GM12865 (cell line): ENCODE results near the gene PTPRN2.

Source experiments
- DNase-seq: peaks from one replicate; pipeline ENCODE4 v3.0.0; 2010; ENCODE audit warnings: low read depth
- H3K4me3 ChIP-seq: 2 replicates; pipeline ENCODE4 v1.5.1; 2011; ENCODE audit warnings: mild to moderate bottlenecking, low read depth, low read length, control low read depth
- TF ChIP-seq, protein P1 (sequence below): IDR thresholded peaks from 2 replicates; pipeline ENCODE4 v1.5.1; 2011; ENCODE audit warnings: low read length, control low read depth, low read depth, inconsistent platforms; ENCODE audit not compliant: insufficient read depth; ENCODE audit errors: missing control alignments

Gene PTPRN2

DNA sequence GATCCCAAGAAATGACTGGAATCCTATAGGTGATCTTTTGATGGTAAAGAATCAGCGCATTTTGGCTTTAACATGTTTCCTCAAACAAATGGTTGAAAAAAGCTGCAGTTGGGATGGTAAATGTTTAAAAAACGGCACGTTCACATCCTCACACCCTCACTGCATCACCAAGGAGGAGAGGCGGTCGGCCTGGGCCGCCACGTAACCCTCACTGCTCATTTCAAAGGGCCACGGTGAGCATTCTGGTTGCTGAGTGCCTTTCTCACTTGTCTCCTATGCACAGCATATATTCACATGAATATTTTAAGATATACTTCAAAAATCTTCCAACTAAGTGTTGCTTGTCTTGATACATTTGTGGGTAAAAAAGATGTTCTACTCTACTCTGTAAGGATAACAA lies 1017.7 kb downstream of the PTPRN2 start:
- H3K4me3 ChIP-seq, result no peak overlapping the region
- TF ChIP-seq, protein P1, sequence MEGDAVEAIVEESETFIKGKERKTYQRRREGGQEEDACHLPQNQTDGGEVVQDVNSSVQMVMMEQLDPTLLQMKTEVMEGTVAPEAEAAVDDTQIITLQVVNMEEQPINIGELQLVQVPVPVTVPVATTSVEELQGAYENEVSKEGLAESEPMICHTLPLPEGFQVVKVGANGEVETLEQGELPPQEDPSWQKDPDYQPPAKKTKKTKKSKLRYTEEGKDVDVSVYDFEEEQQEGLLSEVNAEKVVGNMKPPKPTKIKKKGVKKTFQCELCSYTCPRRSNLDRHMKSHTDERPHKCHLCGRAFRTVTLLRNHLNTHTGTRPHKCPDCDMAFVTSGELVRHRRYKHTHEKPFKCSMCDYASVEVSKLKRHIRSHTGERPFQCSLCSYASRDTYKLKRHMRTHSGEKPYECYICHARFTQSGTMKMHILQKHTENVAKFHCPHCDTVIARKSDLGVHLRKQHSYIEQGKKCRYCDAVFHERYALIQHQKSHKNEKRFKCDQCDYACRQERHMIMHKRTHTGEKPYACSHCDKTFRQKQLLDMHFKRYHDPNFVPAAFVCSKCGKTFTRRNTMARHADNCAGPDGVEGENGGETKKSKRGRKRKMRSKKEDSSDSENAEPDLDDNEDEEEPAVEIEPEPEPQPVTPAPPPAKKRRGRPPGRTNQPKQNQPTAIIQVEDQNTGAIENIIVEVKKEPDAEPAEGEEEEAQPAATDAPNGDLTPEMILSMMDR, result no peak
- DNase-seq, result no peak

DNA sequence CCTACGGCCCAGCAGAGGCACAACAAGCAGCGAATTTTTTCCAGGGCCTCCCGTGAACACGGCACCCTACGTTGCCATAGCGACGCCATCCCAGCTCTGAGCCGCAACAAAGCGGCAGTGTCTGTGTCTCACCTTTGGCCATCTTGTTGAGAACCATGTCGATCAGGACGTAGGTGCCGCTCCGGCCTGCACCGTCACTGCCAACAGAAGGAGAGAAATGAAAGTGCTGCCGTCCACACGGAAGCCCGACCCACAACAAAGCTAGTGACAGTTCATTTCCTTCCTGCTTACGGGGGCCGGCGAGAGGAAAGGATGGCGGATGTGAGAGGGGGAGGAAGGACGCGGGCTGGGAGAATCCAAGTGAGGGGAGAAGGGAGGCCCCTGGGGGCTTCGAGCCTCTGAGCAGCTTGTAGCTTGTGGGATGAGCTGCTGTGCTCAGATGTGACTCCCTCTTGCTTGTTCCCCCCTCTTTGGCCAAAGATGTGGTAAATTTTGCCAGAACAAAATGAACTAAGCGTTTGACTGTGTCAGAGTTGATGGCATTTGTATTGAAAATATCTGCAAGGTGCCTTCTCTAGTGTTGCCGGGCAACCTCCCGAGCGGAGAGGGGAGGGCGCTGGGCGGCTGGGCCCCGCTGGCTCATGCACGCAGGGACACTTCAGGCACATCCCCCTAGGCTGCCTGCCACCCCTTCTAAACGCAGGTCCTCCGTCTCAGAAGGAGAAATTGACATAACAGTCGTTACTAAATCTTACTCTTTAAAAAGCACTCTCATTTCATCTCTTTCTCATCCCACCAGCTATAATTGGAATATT lies 1018.6 kb downstream of the PTPRN2 start:
- peak overlapping the region; percentile 5; the same call in 1 of the 2 replicates for H3K4me3 ChIP-seq

DNA sequence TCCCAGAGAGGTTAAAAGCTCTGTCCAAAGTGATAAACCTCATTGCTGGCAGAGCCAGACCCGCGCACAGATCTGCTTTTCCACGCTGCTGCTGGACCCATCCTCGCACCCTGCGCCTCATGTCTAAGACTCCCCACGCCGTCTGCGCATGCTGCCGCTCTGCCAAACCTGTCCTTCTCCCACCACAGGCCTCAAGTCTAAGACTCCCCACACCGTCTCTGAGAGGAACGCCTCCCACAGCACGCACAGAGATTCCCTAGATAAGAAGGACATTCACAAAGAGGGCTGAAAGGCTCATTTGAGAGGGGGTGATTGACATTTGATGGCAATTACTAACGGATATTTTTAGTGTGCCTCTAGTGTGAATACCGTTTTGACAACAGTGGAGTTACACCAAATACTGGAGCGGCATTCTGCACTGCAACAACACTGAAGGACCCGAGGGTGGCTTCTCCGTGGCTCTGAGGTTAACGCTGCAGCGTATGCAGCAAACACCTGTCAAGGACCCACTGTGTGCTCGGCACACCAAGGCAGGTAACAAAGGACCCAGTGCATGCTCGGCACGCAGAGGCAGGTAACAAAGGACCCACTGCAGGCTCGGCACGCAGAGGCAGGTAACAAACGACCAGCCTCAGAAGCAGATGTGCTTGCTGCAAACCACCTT lies 1019.4 kb downstream of the PTPRN2 start:
- TF ChIP-seq, protein P1, result no peak
- H3K4me3 ChIP-seq, result peak overlapping the region; percentile 5; the same call in 1 of the 2 replicates
- no peak for DNase-seq

More for the DNA sequence above, 1018.6 kb downstream of the PTPRN2 start:
- peak; percentile 24 for DNase-seq
- TF ChIP-seq, protein P1, result no peak

DNA sequence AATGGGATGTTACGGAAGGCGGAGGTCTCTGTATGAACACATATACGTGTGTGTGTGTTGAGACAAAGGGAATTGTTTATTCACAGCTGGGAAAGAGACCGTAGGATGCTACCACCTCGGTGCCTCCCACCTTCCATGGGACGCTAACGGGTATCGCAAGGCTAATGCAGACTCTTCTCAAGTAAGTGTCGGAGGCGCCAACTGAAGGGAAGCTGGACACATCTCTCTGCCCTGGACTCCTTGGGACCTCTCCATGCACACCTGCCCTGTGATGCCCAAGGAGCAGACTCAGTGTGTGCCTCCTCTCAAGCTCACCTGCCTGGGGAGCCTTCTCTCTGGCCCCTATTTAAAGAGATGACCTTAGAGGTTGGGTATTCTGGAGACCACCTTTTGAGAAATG lies 1020.0 kb downstream of the PTPRN2 start:
- DNase-seq, result no peak
- H3K4me3 ChIP-seq, result no peak overlapping the region
- TF ChIP-seq, protein P1, result no peak

DNA sequence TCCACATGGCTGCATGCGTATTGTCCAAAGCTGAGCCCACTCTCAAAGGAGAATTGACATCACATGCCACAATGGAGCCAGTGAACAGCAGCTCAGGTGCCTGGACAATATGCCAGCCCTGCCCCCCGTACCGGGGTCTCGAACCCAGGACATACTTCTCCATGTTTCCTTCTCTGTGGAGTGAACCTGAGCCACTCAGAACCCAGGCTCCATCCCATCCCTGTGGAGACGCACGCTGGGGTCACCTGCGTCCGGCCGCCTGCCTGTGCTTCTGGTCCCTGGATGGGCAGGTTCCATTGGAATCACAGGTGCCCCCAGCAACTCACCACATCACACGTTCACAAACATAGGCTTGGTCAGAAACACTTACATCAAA lies 1021.0 kb downstream of the PTPRN2 start:
- DNase-seq, result no peak
- TF ChIP-seq, protein P1, result no peak
- no peak overlapping the region for H3K4me3 ChIP-seq

DNA sequence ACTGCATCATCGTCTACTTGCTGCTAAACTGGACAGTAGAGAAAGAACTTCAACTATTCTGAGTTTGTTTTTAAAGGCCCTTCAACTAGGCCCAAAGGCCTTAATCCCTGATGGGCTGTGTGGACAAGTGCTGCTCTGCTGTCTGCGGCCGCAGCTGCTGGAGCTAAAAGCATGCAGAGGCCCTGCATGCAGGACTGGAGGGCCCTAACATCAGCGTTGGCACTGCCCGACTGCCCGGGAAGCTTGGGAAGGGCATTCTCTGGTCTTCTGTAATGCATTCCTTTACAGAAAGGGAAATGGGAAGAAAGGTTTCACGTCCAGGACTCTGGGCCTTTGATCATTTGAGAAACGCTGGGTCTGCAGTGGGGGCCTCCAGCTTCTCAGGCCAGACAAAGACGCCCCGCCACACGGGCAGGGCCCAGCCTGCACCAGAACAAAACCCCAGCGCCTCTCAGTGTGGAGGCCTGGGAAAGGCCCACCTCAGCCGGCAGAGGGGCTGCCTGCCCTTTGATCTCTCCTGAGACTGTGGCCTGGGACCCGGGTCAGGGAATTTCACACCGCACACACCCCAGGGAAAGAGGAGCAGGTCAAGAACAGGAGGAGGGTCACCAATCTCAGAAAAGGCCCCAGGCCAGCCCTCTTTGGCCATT lies 1021.5 kb downstream of the PTPRN2 start:
- no peak for DNase-seq
- TF ChIP-seq, protein P1, result no peak
- no peak overlapping the region for H3K4me3 ChIP-seq
